NCI-H187 treated with DMSO at 0.1 percent for 48 hours (cell line): ENCODE measurements around the gene CPLX3.

Source experiments
- DNase-seq: peaks from one replicate; lab custom pipeline; 2025; lab: John Stamatoyannopoulos, UW

CPLX3 gene

DNA sequence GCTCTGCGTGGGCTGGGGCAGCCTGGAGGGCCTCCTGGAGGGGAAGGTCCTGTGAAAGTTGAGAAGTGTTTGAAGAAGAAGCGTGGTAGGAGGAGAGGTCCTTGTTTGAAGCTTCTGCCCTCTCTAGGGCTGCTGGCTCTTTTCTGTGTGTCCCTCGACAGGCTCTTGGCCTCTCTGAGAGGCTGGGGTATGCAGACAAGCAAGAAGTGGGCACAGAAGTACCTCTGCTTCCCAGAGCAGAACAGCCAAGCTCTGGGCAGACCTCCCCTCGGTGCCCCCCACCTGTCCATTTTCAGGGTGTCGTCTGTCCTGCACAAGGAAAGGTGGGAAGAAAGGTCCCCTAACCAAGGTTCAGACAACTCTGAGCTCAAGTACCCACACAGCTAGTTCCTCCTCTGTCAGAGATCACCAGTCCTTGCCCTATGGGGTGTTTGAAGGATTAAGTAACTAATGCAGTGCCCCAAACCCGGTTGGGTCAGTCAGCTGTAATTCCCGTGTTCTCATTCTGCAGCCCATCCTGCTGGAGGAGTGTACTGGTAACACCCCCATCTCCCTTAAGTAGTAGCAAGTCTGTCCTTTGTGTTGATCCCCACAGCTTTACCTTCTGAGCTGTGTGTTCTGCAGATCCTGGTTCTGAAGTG lies 38.3 kb upstream of the CPLX3 start:
- DNase-seq: no peak

GRCh38 chr15:74788683-74789151 lies 37.7 kb upstream of the CPLX3 start:
- no peak for DNase-seq

DNA sequence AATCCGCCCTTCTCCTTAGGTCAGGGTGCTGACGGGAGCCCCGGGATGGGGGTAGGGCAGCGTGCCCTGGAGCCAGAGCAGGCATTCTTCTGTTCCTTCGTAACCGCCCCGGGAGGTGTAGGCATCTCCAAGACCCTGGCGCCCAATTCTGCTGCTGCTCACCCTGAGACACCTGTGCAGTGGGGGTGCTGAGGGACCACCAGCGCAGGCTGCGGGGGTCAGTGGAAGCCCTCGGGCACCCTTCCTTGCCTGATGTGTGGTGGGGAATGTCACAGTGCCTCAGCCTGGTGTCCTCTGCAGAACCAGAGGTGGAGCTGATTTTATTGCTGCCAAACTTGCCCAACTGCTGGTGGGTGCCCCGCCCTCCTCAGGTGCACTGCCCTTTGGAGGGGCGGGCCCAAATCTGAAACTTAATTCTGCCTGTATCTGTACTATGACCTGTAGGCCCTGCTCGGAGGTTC lies 37.2 kb upstream of the CPLX3 start:
- DNase-seq: no peak

DNA sequence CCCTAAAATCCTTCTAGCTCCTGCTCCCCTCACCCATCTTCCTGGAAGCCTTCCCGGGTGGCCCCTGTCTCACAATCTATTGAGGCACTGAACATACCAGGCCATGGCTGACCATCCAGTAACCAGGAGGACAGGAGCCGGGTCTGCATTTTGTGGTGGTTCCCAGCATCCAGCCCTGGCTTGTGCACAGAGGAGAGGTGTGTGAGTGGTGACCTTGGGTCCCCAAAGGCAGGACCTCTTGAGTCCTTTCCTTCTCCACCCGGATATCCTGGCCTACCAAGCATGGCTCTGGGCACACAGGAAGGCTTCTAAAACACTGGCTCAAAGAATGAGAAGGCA lies 36.7 kb upstream of the CPLX3 start:
- no peak for DNase-seq

DNA sequence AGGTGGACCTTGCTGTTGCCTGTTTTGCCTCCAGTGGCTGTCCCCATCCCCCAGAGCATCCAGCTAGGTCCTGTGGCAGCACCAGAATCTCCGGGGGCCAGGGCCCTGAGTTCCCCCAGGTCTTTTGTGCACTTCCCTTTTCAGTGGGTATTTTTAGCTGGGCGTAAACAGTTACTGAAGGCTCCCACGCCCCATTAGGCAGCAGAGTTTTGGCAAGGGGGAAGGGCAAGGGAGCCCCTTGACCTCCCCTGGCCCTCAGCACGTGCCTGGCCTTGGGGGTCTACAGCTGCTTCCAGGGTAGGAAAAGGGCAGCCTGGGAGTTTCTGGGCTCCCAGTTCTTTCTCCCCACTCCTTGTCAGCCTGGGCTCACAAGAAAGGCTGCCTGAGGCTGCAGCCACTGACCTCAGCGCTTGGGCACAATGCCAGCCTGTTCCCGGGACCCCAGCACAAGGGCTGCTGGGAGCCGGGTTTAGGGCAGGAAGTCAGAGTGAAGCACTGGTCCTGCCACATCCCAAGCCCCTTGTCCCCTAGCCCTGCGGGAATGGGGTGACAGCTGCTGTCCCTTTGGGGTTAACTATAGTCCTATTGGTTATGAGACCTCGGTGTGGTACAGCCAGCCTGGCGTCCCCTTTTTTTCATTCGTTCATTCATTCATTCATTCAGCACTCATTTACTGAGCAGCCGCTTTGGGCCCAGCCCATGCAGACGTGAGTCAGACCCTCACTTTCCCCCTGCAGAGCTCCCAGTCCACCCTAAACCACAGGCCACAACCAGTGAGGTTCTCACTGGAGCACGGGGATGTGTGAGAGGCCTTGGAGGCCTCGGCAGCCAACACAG lies 36.1 kb upstream of the CPLX3 start:
- DNase-seq: no peak

- DNase-seq: no peak
Observed at GRCh38 chr15:74791007-74791406, 35.4 kb upstream of the CPLX3 start.

- DNase-seq: no peak
Observed at GRCh38 chr15:74791667-74792066, 34.8 kb upstream of the CPLX3 start.

DNA sequence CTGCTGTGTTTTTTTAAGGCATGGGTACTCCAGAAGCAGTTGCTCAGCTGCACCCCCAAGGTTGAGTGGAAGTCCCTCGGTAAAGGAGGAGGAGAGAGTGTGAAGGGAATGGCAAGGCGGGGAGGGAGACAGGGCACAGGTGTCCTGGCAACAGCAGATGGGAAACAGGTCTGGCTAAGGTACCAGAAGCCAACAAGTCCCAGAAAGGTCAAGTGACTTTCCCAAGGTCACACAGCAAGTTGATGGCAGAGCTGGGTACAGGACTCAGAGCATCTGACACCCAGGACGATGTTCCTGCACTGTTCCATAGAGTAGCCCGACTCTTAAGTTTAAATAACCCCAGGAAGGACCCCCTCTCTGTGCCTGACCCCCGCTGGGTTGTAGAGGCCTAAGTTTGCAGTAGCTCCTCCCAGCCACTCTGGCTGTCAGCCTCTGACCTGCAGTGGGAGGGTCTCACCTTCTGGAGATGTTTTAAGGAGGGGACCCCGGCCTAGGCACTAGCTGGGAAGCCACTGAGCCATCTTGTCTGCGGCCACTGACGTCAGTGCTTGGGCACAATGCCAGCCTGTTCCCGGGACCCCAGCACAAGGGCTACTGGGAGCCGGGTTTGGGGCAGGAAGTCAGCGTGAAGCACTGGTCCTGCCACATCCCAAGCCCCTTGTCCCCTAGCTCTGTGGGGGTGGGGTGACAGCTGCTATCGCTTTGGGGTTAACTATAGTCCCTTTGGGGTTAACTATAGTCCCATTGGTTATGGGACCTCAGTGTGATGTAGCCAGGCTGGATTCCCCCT lies 34.0 kb upstream of the CPLX3 start:
- no peak for DNase-seq

GRCh38 chr15:74793135-74794028 lies 33.0 kb upstream of the CPLX3 start:
- no peak for DNase-seq

DNA sequence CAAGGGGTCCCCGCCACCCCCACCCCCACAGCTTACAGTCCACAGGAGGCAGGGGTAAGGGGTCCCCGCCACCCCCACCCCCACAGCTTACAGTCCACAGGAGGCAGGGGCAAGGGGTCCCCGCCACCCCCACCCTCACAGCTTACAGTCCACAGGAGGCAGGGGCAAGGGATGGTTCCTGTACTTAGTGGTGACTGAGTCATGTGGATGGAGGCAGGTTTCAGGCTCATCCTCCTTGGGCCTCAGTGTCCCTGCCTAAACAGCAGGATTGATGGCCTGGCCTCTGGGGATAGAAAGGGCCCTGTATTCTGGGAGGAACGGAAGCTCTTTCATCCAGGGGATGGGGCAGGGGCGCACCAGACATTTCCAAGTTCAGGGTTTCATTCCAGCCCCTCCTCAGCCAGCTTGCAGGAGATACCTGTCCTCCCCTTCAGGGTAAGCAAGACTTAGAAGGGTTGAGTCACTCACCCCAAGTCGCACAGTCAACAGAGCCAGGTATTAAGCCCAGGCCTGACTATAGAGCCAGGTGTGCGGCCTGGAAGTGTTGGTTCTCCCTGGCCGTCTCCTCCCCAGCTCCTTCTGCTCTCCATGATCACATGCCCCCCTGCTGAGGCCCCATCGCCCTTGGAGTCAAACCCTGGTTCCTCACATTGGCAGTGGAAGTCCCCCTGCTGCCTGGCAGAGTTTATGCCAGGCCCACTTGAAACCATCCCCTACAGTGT lies 32.0 kb upstream of the CPLX3 start:
- DNase-seq: no peak

GRCh38 chr15:74794970-74795349 lies 31.5 kb upstream of the CPLX3 start:
- no peak for DNase-seq

- no peak for DNase-seq
Observed at GRCh38 chr15:74795966-74796625, 30.3 kb upstream of the CPLX3 start.

DNA sequence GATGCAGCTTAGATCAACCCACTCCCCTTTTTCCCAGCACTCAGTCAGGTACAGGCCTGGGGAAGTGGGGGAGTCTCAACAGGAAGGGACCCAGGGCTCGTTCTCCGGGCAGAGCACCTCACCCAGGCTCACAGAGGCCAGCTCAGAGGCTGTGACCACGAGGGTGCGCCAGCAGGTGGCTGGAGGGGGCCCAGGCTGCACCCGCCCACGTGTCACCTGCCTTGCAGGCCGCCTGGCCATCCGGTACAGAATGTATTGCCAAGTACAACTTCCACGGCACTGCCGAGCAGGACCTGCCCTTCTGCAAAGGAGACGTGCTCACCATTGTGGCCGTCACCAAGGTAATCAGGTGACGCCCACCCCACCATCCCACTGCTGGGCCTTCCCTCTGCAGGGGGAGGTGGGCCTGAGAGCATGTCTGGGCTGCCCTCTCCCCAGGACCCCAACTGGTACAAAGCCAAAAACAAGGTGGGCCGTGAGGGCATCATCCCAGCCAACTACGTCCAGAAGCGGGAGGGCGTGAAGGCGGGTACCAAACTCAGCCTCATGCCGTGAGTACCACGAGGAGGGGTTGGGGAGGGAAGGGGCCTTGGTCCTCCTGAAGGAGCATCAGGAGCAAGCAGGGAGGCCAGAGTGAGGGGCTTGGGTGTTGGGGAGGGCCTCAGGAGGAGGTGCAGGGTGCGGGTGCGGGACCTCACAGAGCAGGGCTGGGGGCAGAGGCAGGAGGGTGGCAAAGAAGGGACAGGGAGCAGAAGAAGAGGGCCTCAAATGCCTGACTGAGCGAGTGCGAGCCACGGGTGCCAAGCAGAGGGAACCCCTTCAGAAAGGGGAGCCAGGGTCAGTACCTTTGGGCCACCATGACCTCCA lies 27.8 kb upstream of the CPLX3 start:
- no peak for DNase-seq

DNA sequence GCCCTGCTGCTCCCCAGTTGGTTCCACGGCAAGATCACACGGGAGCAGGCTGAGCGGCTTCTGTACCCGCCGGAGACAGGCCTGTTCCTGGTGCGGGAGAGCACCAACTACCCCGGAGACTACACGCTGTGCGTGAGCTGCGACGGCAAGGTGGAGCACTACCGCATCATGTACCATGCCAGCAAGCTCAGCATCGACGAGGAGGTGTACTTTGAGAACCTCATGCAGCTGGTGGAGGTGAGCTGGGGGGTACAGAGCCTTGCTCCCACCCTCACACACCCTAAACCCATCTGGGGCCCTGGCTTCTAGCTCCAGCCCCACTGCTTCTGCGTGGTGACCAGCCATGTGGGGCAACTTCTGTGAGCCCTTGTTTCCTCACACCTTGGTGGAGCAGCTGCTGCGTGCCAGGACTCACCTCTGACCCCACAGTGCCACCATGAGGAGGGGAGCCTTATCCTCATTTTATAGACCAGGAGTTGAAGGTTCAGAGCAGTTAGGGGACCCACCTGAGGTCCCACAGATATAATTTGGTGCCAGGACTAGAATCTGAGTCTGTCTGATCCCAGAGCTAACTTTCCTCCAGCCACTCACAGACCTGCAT lies 27.1 kb upstream of the CPLX3 start:
- no peak for DNase-seq

GRCh38 chr15:74799856-74800558 lies 26.4 kb upstream of the CPLX3 start:
- DNase-seq: no peak

- no peak for DNase-seq
Observed at GRCh38 chr15:74800559-74801094, 25.8 kb upstream of the CPLX3 start.

GRCh38 chr15:74801311-74801997 lies 25.0 kb upstream of the CPLX3 start:
- no peak for DNase-seq

DNA sequence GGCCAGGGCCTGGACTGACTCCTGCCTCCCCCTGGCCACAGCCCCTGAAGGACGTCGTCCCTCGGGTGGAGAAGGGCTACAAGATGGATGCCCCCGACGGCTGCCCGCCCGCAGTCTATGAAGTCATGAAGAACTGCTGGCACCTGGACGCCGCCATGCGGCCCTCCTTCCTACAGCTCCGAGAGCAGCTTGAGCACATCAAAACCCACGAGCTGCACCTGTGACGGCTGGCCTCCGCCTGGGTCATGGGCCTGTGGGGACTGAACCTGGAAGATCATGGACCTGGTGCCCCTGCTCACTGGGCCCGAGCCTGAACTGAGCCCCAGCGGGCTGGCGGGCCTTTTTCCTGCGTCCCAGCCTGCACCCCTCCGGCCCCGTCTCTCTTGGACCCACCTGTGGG lies 24.1 kb upstream of the CPLX3 start:
- no peak for DNase-seq
